Activated naive CD4-positive, alpha-beta T cell treated with anti-CD3 and anti-CD28 coated beads for 36 hours (primary cell): ENCODE results near the gene CFAP61. TPM values are rescaled to one million over a fixed set of nuclear protein-coding genes. Genes with fewer than 3 reads are reported as not detected.

Experiments used
- CTCF ChIA-PET: fragments of 350-600 bp; sonication (Branson Sonifier 250); formaldehyde crosslinking; loops from one replicate; lab custom pipeline; 2021; ENCODE audit warnings: antibody characterized with exemption; lab: Charles Lee
- DNase-seq: peaks from one replicate; pipeline ENCODE4 v3.0.0-alpha.2; 2020
- H3K27ac Mint-ChIP-seq: one replicate; pipeline ENCODE4 v1.8.0; 2021; ENCODE audit warnings: mild to moderate bottlenecking, mixed read lengths
- H3K27me3 Mint-ChIP-seq: one replicate; pipeline ENCODE4 v1.8.0; 2021; ENCODE audit warnings: low read depth, mixed read lengths
- H3K36me3 Mint-ChIP-seq: one replicate; pipeline ENCODE4 v1.8.0; 2021; ENCODE audit warnings: low read depth, mixed read lengths
- H3K4me1 Mint-ChIP-seq: one replicate; pipeline ENCODE4 v1.8.0; 2021; ENCODE audit warnings: low read depth, mixed read lengths
- H3K4me3 Mint-ChIP-seq: one replicate; pipeline ENCODE4 v1.8.0; 2021; ENCODE audit warnings: mild to moderate bottlenecking, moderate library complexity, mixed read lengths
- H3K9me3 Mint-ChIP-seq: one replicate; pipeline ENCODE4 v1.8.0; 2021; ENCODE audit warnings: mixed read lengths
- intact Hi-C: fragments of 100-400 bp; cut with micrococcal nuclease; formaldehyde crosslinking; loops from one replicate; pipeline ENCODE4 v1.15.1; 2023
- total RNA-seq, 2 experiments: library from RNA; stranded (reverse); gene quantifications; one replicate each; pipeline ENCODE4 v1.2.3, GENCODE V29; 2021

The CFAP61 gene
- total RNA-seq, 2 experiments from 2014 or later = not detected

GRCh38 chr20:20150241-20150640 lies 97.9 kb downstream of the CFAP61 start:
- intact Hi-C loops = no loop called here
- no peaks in the 10 kb centered on the region for H3K4me1 Mint-ChIP-seq
- no peak for DNase-seq
- no peak overlapping the region for H3K27ac Mint-ChIP-seq
- H3K36me3 Mint-ChIP-seq = peaks cover 3% of the 10 kb centered on the region
- H3K4me3 Mint-ChIP-seq = no peak overlapping the region
- peaks cover 6% of the 10 kb centered on the region for H3K9me3 Mint-ChIP-seq
- H3K27me3 Mint-ChIP-seq = peaks cover 5% of the 10 kb centered on the region
- CTCF ChIA-PET = no interaction called here

GRCh38 chr20:20160520-20160919 lies 108.2 kb downstream of the CFAP61 start:
- DNase-seq = no peak
- Mint-ChIP-seq H3K4me1 (no peaks in the 10 kb centered on the region), H3K36me3 (no peaks in the 10 kb centered on the region), H3K27me3 (peaks cover 3% of the 10 kb centered on the region), H3K4me3 (no peak overlapping the region), H3K27ac (no peak overlapping the region), H3K9me3 (no peaks in the 10 kb centered on the region)
- intact Hi-C loops = no loop called here
- CTCF ChIA-PET = no interaction called here

GRCh38 chr20:20161611-20162010 lies 109.3 kb downstream of the CFAP61 start:
- intact Hi-C loops = no loop called here
- Mint-ChIP-seq H3K27ac (no peak overlapping the region), H3K27me3 (peaks cover 3% of the 10 kb centered on the region), H3K9me3 (no peaks in the 10 kb centered on the region), H3K36me3 (no peaks in the 10 kb centered on the region), H3K4me1 (no peaks in the 10 kb centered on the region), H3K4me3 (no peak overlapping the region)
- CTCF ChIA-PET = no interaction called here
- no peak for DNase-seq

GRCh38 chr20:20167698-20168097 lies 115.4 kb downstream of the CFAP61 start:
- Mint-ChIP-seq H3K36me3 (no peaks in the 10 kb centered on the region), H3K4me3 (no peak overlapping the region), H3K27ac (no peak overlapping the region), H3K27me3 (no peaks in the 10 kb centered on the region), H3K4me1 (no peaks in the 10 kb centered on the region), H3K9me3 (peaks cover 5% of the 10 kb centered on the region)
- intact Hi-C loops = no loop called here
- DNase-seq = no peak
- CTCF ChIA-PET = no interaction called here

- peaks cover 5% of the 10 kb centered on the region for H3K9me3 Mint-ChIP-seq
- CTCF ChIA-PET = no interaction called here
Observed at GRCh38 chr20:20173254-20173653, 120.9 kb downstream of the CFAP61 start.

GRCh38 chr20:20174089-20174835 lies 121.9 kb downstream of the CFAP61 start:
- Mint-ChIP-seq H3K27me3 (peaks cover 4% of the 10 kb centered on the region), H3K4me3 (no peak overlapping the region), H3K9me3 (peaks cover 5% of the 10 kb centered on the region), H3K27ac (no peak overlapping the region), H3K4me1 (no peaks in the 10 kb centered on the region), H3K36me3 (no peaks in the 10 kb centered on the region)
- DNase-seq = no peak
- intact Hi-C loops = no loop called here
- CTCF ChIA-PET = no interaction called here

More at GRCh38 chr20:20173254-20173653, 120.9 kb downstream of the CFAP61 start:
- Mint-ChIP-seq H3K36me3 (no peaks in the 10 kb centered on the region), H3K4me1 (no peaks in the 10 kb centered on the region), H3K4me3 (no peak overlapping the region), H3K27ac (no peak overlapping the region), H3K27me3 (peaks cover 4% of the 10 kb centered on the region)
- intact Hi-C loops = no loop called here
- DNase-seq = no peak

- Mint-ChIP-seq H3K27ac (no peak overlapping the region), H3K9me3 (peaks cover 5% of the 10 kb centered on the region), H3K4me1 (no peaks in the 10 kb centered on the region), H3K27me3 (peaks cover 6% of the 10 kb centered on the region), H3K36me3 (no peaks in the 10 kb centered on the region), H3K4me3 (no peak overlapping the region)
- no peak for DNase-seq
- CTCF ChIA-PET = no interaction called here
- intact Hi-C loops = no loop called here
Observed at GRCh38 chr20:20181322-20181721, 129.0 kb downstream of the CFAP61 start.

- intact Hi-C loops = no loop called here
- H3K4me3 Mint-ChIP-seq = no peak overlapping the region
- peaks cover 5% of the 10 kb centered on the region for H3K9me3 Mint-ChIP-seq
- no peak overlapping the region for H3K27ac Mint-ChIP-seq
- DNase-seq = peak; percentile 8
- H3K4me1 Mint-ChIP-seq = no peaks in the 10 kb centered on the region
- H3K27me3 Mint-ChIP-seq = peaks cover 3% of the 10 kb centered on the region
- H3K36me3 Mint-ChIP-seq = no peaks in the 10 kb centered on the region
- CTCF ChIA-PET = interaction anchor here (0.5 kb wide), 1 partner anchor 458 kb away, joined by 3 read pairs; no protein-coding TSS in a partner anchor
Observed at GRCh38 chr20:20184149-20184548, 131.8 kb downstream of the CFAP61 start.

- Mint-ChIP-seq H3K27ac (no peak overlapping the region), H3K4me1 (no peaks in the 10 kb centered on the region), H3K27me3 (peaks cover 3% of the 10 kb centered on the region), H3K4me3 (no peak overlapping the region), H3K36me3 (no peaks in the 10 kb centered on the region), H3K9me3 (peaks cover 5% of the 10 kb centered on the region)
- CTCF ChIA-PET = no interaction called here
- intact Hi-C loops = no loop called here
- no peak for DNase-seq
Observed at GRCh38 chr20:20184706-20185105, 132.4 kb downstream of the CFAP61 start.

- H3K36me3 Mint-ChIP-seq = no peaks in the 10 kb centered on the region
- DNase-seq = no peak
- intact Hi-C loops = no loop called here
- H3K27me3 Mint-ChIP-seq = no peaks in the 10 kb centered on the region
- CTCF ChIA-PET = no interaction called here
- H3K4me1 Mint-ChIP-seq = no peaks in the 10 kb centered on the region
- H3K27ac Mint-ChIP-seq = no peak overlapping the region
- no peak overlapping the region for H3K4me3 Mint-ChIP-seq
- H3K9me3 Mint-ChIP-seq = no peaks in the 10 kb centered on the region
Observed at GRCh38 chr20:20188647-20189046, 136.3 kb downstream of the CFAP61 start.

GRCh38 chr20:20192366-20192765 lies 140.0 kb downstream of the CFAP61 start:
- H3K9me3 Mint-ChIP-seq = no peaks in the 10 kb centered on the region
- DNase-seq = no peak
- peaks cover 3% of the 10 kb centered on the region for H3K27me3 Mint-ChIP-seq
- no peaks in the 10 kb centered on the region for H3K4me1 Mint-ChIP-seq
- intact Hi-C loops = no loop called here
- no peaks in the 10 kb centered on the region for H3K36me3 Mint-ChIP-seq
- CTCF ChIA-PET = no interaction called here
- no peak overlapping the region for H3K4me3 Mint-ChIP-seq
- H3K27ac Mint-ChIP-seq = no peak overlapping the region

GRCh38 chr20:20195021-20195705 lies 142.8 kb downstream of the CFAP61 start:
- Mint-ChIP-seq H3K4me1 (no peaks in the 10 kb centered on the region), H3K36me3 (no peaks in the 10 kb centered on the region), H3K27ac (no peak overlapping the region), H3K27me3 (peaks cover 11% of the 10 kb centered on the region), H3K9me3 (no peaks in the 10 kb centered on the region), H3K4me3 (no peak overlapping the region)
- intact Hi-C loops = no loop called here
- no peak for DNase-seq
- CTCF ChIA-PET = no interaction called here

- intact Hi-C loops = no loop called here
- DNase-seq = no peak
- peaks cover 11% of the 10 kb centered on the region for H3K27me3 Mint-ChIP-seq
- H3K9me3 Mint-ChIP-seq = no peaks in the 10 kb centered on the region
- no peaks in the 10 kb centered on the region for H3K4me1 Mint-ChIP-seq
- H3K27ac Mint-ChIP-seq = no peak overlapping the region
- H3K36me3 Mint-ChIP-seq = no peaks in the 10 kb centered on the region
- no peak overlapping the region for H3K4me3 Mint-ChIP-seq
- CTCF ChIA-PET = no interaction called here
Observed at GRCh38 chr20:20196610-20197009, 144.3 kb downstream of the CFAP61 start.
